GM21737 (cell line): ENCODE results near the gene TSPAN9.

Experiments used
- ATAC-seq: cut with Tn5 transposase; IDR thresholded peaks from one replicate; pipeline ENCODE4 v1.9.1; 2021; ENCODE audit warnings: mild to moderate bottlenecking, moderate library complexity; ENCODE audit not compliant: unreplicated experiment

The TSPAN9 gene

DNA sequence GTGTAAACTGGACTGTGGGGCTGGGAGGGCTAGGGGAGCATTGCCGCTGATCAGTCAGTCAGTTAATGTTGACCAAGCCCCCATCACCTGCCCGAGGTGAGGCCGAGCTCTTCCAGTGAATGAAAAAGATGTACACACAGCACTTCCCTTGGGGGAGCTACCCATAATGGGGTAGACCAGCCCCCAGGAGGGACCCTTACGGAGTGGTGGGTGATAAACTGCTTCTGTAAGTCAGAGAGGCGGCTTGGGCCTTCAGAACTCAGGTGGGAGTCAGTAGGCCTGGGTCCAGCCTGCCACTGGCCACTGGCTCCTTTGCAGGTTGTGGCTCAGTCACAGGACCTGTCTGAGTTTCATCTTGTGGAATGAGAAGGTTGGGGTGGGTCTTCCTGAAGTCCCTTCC is 43.5 kb downstream of the TSPAN9 start:
- no peak for ATAC-seq

DNA sequence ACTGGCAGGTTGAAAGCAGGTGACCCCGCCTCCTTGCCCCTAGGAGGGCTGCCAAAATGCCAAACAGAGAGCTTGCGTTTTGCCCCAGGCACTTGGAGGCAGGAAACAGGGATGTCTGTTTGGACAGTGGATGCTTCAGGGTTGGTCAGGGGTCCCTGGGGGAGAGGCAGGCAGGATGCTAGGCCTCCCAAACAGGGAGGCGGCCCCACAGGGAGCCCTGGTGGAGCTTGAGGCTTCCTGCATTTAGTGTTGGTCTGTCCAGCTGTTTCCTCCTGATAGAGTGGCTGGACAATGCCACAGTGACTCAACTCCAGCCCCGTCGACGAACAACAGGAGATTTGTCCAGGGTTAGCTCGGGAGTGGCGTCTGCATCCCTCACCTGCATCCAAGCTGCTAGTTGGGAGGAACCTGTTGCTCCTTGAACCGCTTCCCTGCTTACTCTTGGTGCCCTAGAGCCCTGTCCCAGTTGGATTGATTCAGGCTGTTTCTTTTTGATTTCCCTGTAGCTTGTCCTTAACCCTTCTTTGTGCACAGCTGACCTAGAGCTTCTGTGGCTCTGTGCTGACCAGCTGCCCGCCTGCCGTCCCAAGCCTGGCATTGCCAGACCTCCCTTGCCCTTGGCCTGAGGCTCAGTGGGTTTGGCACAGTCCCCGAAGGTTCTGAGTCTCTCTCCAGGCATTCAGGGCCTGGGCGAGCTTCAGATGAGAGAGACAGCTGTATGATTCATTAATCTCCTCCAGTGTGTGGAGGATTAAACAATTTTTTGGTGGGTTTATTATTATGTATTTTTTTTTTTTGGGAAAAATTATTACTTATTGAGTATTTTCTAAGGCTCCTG is 45.9 kb downstream of the TSPAN9 start:
- ATAC-seq = no peak

GRCh38 chr12:3123729-3124128 is 46.5 kb downstream of the TSPAN9 start:
- no peak for ATAC-seq

GRCh38 chr12:3124917-3125316 is 47.7 kb downstream of the TSPAN9 start:
- no peak for ATAC-seq

GRCh38 chr12:3125674-3126073 is 48.5 kb downstream of the TSPAN9 start:
- ATAC-seq = no peak

GRCh38 chr12:3127832-3128231 is 50.7 kb downstream of the TSPAN9 start:
- no peak for ATAC-seq

DNA sequence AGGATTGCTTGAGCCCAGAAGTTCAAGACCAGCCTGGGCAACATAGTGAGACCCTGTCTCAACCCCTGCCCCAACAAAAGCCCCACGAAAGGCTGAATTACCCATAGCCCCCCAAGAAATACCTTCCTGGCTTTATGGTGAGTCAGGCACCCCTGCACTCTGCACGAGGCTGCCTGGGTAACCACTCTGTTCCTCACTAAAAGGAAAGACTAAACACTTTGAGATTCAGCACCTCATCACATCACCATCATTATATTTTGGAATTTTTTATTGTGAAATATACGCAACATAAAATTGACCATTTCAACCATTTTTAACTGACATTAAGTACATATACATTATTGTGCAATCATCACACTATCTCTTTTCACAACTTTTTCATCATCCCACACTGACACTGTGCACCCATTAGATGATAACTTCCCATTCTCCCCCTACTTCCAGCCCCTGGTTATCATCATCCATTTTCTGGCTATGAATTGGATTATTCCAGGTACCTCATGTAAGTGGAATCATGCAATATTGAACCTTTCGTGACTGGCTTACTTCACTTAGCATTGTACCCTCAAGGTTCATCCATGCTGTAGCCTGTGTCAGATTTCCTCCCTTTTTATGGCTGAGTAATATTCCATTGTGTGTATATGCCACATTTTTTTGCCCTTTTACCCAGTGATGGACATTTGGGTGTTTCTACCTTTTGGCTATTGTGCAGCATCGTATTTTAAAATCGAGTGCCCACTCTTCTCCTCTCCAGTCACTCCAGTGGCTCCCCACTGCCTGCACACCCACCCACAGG is 51.5 kb downstream of the TSPAN9 start:
- ATAC-seq = no peak

GRCh38 chr12:3129301-3130056 is 52.3 kb downstream of the TSPAN9 start:
- no peak for ATAC-seq

DNA sequence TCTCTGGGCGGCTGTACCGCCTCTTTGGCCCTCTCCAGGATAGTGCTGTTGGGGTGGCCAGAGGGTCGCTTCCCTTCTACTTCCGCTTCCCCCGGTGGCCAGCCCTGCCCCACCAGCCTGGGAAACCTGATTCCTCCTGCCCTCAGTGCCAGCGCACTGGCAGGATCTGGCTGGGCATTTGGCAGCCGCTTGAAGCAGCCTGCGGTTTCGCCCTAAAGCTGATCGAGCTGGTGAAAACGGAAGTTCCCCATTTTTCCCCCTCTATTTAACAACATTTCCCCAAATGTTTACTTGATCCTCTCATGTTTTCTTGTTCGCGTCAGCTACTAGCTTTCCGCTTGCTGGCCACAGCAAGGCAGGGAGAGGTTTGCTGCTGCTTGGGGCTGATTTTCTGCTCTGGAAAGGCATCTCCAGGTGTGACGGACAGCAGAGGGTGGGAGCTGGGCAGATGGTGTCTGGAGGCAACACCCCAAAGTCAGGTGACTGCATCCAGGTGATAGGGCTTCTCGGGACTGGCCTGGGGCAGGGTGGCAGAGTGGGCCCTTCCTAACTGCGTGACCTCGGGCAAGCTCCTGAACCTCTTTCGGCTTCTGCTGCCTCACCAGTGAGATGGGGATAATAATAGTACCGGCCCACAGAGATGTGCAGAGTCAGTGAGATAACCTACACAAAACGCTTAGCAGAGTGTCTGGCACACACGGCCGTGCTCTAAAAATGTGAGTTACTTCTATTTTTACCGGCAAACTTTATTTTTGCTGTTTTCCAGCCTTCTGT is 53.1 kb downstream of the TSPAN9 start:
- no peak for ATAC-seq

- ATAC-seq = no peak
These were observed 54.0 kb downstream of the TSPAN9 start for GRCh38 chr12:3131129-3131528.

DNA sequence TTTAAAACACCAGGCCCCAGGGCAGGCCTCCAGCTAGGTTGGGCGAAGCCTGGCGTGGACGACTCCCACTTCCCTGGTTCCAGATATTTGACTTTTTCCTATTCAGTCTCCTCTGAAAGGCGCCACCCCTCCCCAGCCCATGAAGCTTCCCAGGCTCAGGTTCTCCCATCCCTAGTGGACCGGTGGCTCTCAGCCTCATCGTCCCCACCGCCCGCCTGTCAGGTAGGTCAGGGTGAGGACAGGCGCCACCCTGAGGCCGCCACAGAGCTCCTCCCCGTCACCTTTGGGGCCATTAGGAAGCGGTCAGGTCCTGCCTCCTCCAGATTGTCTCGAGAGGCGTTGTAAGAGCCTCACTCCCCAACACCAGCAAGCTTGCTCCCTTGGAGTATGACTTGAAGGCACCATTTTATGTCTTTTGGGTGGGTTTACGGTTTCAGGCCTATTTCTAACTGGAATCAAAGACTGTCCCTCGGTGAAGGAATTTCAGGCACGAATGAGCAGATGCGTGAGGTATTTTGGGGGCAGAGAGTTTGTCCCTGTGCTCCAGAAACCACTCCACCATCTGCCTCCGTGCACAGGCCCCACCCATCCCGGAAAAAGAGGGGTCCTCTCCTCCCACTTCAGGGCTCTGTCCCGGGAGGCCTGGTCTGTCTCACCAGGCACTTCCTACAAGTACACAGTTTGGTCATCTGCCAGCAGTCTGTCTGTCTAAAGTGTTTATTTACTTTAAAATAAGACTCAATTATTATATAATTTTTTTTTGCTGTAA is 55.6 kb downstream of the TSPAN9 start:
- no peak for ATAC-seq

- no peak for ATAC-seq
These were observed 56.2 kb downstream of the TSPAN9 start for GRCh38 chr12:3133405-3133783.

GRCh38 chr12:3134126-3134525 is 56.9 kb downstream of the TSPAN9 start:
- ATAC-seq = no peak

- no peak for ATAC-seq
These were observed 57.5 kb downstream of the TSPAN9 start for GRCh38 chr12:3134526-3135135.

GRCh38 chr12:3135522-3136461 is 58.6 kb downstream of the TSPAN9 start:
- no peak for ATAC-seq

DNA sequence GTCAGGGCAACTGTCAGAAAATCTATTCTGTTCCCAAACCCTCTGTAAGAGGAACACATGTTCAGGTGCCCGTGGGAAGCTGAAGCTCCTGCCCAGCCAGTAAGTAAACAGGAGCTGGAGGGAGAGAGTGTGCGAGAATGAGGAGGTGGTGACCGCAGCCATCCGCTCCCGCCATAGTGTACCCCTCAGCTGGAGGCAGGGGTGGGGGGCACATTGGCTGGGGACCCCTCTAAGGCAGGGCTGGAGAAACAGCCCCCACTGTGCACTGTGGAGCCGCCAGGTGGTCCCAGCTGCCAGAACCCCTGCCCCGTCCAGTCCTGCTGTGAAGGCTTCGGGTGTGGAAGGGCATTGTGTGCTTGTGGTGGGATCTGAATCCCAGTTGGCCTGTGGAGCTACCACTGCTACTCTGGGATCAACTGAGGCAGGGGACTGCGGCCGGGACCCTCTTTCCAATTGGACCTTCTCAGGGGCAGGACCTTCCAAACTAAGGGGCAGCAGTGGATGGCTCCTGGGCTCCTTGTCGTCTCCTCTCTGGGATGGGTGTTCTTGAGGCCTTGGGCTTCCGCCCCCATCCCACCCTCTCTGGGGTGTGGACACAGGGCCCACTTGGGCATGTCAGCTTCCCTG is 59.6 kb downstream of the TSPAN9 start:
- no peak for ATAC-seq

GRCh38 chr12:3137268-3137781 is 60.1 kb downstream of the TSPAN9 start:
- no peak for ATAC-seq
